Measurements from ENCODE around the gene SNX9. TPM values are rescaled to one million over a fixed set of nuclear protein-coding genes. Genes with fewer than 3 reads are reported as not detected.

The SNX9 gene
- total and polyA plus RNA-seq, 2 of the 8 experiments (the other 6 are each of a cell fraction or from before 2014, with no cell fraction given) = 11.8 to 23.2 TPM

DNA sequence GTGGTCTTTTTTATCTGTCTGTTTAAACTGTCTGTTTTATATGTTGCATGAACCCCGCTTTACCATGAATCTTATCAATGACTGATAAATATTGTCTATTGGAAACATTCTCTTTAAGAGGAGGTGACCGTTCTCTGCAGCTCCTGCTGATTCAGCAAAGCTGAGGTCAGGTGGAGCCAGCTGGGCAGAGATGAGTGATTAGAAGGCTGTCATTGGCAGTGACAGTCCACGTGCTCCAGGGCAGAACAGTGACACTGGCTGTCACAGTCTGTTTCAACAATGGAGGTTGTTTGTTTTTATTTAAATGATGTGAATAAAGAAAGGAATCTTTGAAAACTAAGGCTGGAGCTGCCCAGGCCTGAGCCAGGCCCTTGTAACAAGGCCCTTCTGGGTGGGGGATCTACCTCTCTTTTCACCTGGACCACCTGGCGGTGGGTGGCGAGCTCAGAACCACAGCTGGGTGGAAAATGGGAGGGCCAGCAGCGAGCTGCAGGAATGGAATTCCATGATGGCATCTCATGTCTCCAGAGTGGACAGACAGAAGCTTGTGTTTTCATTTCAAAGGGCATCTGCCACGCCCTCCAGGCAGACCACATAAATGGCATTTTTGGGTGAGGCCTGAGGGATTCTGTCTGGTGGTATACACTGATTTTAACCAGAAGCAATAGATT is 171.2 kb downstream of the SNX9 start:
- H2AK5ac ChIP-seq (ENCODE audit: low read depth, low read length) = no peak overlapping the region
- no peak overlapping the region for H3K56ac ChIP-seq (replicated peaks; ENCODE audit: insufficient read length, low read depth, low read length)
- TF ChIP-seq SIRT6 (IDR thresholded peaks at IDR 0.05; ENCODE audit: low read length) = no peak
- TF ChIP-seq SIN3A (conservative IDR thresholded peaks at IDR 0.05 in 1 of 2, IDR thresholded peaks at IDR 0.05 in 1 of 2; ENCODE audit: low read depth in 1 of 2, low read length in 2 of 2) = no peak
- TF ChIP-seq, protein P1, sequence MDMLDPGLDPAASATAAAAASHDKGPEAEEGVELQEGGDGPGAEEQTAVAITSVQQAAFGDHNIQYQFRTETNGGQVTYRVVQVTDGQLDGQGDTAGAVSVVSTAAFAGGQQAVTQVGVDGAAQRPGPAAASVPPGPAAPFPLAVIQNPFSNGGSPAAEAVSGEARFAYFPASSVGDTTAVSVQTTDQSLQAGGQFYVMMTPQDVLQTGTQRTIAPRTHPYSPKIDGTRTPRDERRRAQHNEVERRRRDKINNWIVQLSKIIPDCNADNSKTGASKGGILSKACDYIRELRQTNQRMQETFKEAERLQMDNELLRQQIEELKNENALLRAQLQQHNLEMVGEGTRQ (IDR thresholded peaks at IDR 0.05; ENCODE audit: low read length) = no peak
- TF ChIP-seq POU5F1 (IDR thresholded peaks at IDR 0.05; ENCODE audit: low read depth, low read length) = no peak
- no peak for TF ChIP-seq KDM5A (IDR thresholded peaks at IDR 0.05; ENCODE audit: low read length)
- no peak for TF ChIP-seq SRF (IDR thresholded peaks at IDR 0.05; ENCODE audit: low read depth, low read length)
- TF ChIP-seq YY1 (IDR thresholded peaks at IDR 0.05; ENCODE audit: low read depth, low read length) = no peak
- 0 out of 2 replicates have a peak overlapping the region, but pooled peaks have one; percentile 16 for H2BK5ac ChIP-seq (ENCODE audit: low read depth, low read length)
- no peaks in the 10 kb centered on the region; the same call in 1 of the 2 replicates for H3K79me1 ChIP-seq (ENCODE audit: low read depth, low read length)
- H3K4me1 ChIP-seq (replicated peaks in 1 of 4; ENCODE audit: control insufficient read depth in 3 of 4, insufficient read depth in 4 of 4, low read length in 3 of 4) = peaks cover 9 to 20% (median 13%) of the 10 kb centered on the region in 4 experiments
- H4K91ac ChIP-seq (replicated peaks; ENCODE audit: insufficient read length, low read length) = no peak overlapping the region
- no peak overlapping the region for H2BK120ac ChIP-seq (replicated peaks; ENCODE audit: low read depth, low read length)
- no peaks in the 10 kb centered on the region for H3K9me3 ChIP-seq (ENCODE audit: insufficient read depth in 2 of 2, low read depth in 1 of 2, low read length in 1 of 2)
- H3K79me2 ChIP-seq (ENCODE audit: control insufficient read depth in 1 of 2, insufficient read depth in 2 of 2, low read length in 2 of 2) = peaks cover 0 to 20% of the 10 kb centered on the region in 2 experiments; a peak in 2 of 4 replicates
- no peaks in the 10 kb centered on the region for H4K20me1 ChIP-seq (replicated peaks in 1 of 2; ENCODE audit: control insufficient read depth in 1 of 2, insufficient read depth in 2 of 2, low read length in 2 of 2)
- no peak overlapping the region for H3K4me3 ChIP-seq (ENCODE audit: extremely low read depth in 1 of 4, insufficient read depth in 2 of 4, low read depth in 3 of 4, low read length in 4 of 4)
- no peak overlapping the region for H2AFZ ChIP-seq (ENCODE audit: low read length)
- WGBS, 2 experiments (ENCODE audit: extremely low coverage in 1 of 2, insufficient coverage in 1 of 2, insufficient read length in 1 of 2, insufficient replicate concordance in 2 of 2, low coverage in 1 of 2, low lambda C conversion rate in 2 of 2, missing lambda C conversion rate in 1 of 2) = 88% methylated on average over 7 of the region's 7 CpGs; no CpG with 5 or more reads in 1 of the 2 experiments
- H4K5ac ChIP-seq (ENCODE audit: insufficient read length, low read depth, low read length) = no peak overlapping the region
- no peak overlapping the region for H3K27ac ChIP-seq (ENCODE audit: low read depth, low read length)
- no peak for DNase-seq (ENCODE audit: low read depth in 1 of 2, low spot score in 2 of 2)
- H3K18ac ChIP-seq (ENCODE audit: extremely low read depth, low read length) = no peak overlapping the region
- H3K4ac ChIP-seq (replicated peaks; ENCODE audit: insufficient read length, low read depth, low read length) = no peak overlapping the region
- POLR2A ChIA-PET (ENCODE audit: partially characterized antibody) = interaction anchor here (0.8 to 2.1 kb wide), 5 partner anchors 8 to 172 kb away, joined by 3 to 12 read pairs (median 4); partner anchors contain the start of gene SYNJ2
- H3K4me2 ChIP-seq (ENCODE audit: insufficient read depth in 1 of 2, low read depth in 2 of 2, low read length in 2 of 2) = no peak overlapping the region
- no peaks in the 10 kb centered on the region for H3K27me3 ChIP-seq (replicated peaks in 1 of 4; ENCODE audit: control insufficient read depth in 3 of 4, extremely low read depth in 1 of 4, insufficient read depth in 3 of 4, low read length in 3 of 4)
- no peak overlapping the region for H3K23ac ChIP-seq (ENCODE audit: insufficient read length)
- H3K9ac ChIP-seq (replicated peaks in 1 of 4; ENCODE audit: extremely low read depth in 1 of 4, low read depth in 3 of 4, low read length in 3 of 4) = no peak overlapping the region
- no peak overlapping the region for H3K14ac ChIP-seq (ENCODE audit: insufficient read length)
- no peak overlapping the region for H4K8ac ChIP-seq (ENCODE audit: extremely low read depth, insufficient read depth, low read length)
- no peak overlapping the region for H2BK20ac ChIP-seq (ENCODE audit: low read length)
- FAIRE-seq = no peak
- H2BK15ac ChIP-seq (ENCODE audit: low read length) = no peak overlapping the region
- no peaks in the 10 kb centered on the region for H3K23me2 ChIP-seq (ENCODE audit: low read depth, low read length)
- H3K36me3 ChIP-seq (ENCODE audit: control insufficient read depth in 2 of 4, insufficient read depth in 4 of 4, low read length in 3 of 4) = no peaks in the 10 kb centered on the region
- H2BK12ac ChIP-seq (ENCODE audit: low read depth, low read length) = no peak overlapping the region
- CTCF ChIA-PET (ENCODE audit: partially characterized antibody) = interaction anchor here (0.9 to 3.1 kb wide), 9 partner anchors 10 to 78 kb away, joined by 3 to 11 read pairs (median 4); no protein-coding TSS in a partner anchor

Measured in H1 (cell line).